ENCODE measurements around the gene PKP1. TPM values are rescaled to one million over a fixed set of nuclear protein-coding genes. Genes with fewer than 3 reads are reported as not detected.

PKP1 gene
- total RNA-seq, 1 donor from 2014 or later, result 58.1 TPM

DNA sequence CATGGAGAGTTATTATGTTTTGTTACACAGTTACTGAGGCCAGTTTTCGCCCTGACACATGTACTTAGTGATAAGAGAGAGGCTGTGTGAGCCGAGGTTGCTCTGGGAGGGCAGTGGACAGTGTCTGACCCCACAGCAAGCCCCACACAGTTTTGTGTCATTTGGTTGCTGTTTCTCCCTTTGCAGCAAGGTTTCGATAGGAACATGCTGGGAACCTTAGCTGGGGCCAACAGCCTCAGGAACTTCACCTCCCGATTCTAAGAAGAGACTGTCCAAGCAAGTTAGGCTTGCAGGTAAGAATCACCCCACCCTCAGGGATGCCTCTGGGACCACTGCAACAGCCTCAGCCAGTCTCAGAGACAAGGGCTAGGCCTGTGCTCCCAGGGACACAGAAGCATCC is 45.3 kb downstream of the PKP1 start:
- DNase-seq (ENCODE audit: low spot score), result no peak

- no peak for DNase-seq (ENCODE audit: low spot score)
Measured at GRCh38 chr1:201329286-201329685, 46.0 kb downstream of the PKP1 start.

GRCh38 chr1:201329801-201330200 is 46.5 kb downstream of the PKP1 start:
- DNase-seq (ENCODE audit: low spot score), result no peak

- no peak for DNase-seq (ENCODE audit: low spot score)
Measured at GRCh38 chr1:201330541-201330940, 47.2 kb downstream of the PKP1 start.

DNA sequence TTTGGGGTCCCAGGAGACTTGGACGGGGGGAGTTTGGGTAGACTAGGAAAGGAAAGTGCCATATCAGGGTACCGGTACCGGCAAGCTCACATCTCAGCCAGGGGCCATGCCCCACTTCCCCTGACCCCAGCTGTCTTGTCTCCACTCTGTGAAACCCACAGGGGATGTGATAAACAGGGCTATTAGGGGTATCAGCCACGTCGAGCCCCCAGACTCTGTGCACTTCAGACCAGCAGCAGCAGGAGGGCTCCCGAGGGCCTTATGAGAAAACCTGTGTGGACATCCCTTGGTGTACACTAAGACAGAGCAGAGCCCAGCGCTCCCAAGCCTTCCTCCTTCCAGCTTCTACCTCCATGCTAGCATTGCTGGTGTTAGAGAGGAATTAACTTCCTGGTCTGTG is 47.9 kb downstream of the PKP1 start:
- DNase-seq (ENCODE audit: low spot score), result no peak

- no peak for DNase-seq (ENCODE audit: low spot score)
Measured at GRCh38 chr1:201332021-201332420, 48.7 kb downstream of the PKP1 start.

DNA sequence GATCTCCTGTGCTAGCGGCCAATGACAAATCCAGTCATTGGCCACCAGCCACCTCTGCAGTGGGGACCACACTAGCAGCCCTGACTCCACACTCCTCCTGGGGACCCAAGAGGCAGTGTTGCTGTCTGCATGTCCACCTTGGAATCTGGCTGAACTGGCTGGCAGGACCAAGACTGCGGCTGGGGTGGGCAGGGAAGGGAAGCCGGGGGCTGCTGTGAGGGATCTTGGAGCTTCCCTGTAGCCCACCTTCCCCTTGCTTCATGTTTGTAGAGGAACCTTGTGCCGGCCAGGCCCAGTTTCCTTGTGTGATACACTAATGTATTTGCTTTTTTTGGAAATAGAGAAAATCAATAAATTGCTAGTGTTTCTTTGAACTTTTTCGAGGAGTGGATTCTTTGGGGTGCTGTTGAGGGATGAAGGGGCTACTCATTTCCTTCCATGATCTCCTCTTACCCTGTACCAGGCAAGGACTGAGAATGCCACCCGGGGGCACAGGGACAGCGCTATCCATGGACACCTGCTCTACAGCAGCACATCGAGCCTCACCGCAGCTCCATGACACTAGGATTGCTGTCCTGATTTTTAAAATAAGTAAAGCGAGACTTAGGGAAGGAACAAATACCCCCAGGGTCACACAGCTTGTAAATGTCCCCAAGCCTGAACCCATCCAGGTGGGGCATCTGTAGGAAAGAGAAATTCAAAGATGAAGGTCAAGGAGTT is 49.5 kb downstream of the PKP1 start:
- DNase-seq (ENCODE audit: low spot score), result no peak

GRCh38 chr1:201334325-201335173 is 51.2 kb downstream of the PKP1 start:
- DNase-seq (ENCODE audit: low spot score), result no peak

GRCh38 chr1:201335174-201335870 is 52.0 kb downstream of the PKP1 start:
- DNase-seq (ENCODE audit: low spot score), result no peak

GRCh38 chr1:201335901-201336300 is 52.6 kb downstream of the PKP1 start:
- no peak for DNase-seq (ENCODE audit: low spot score)

GRCh38 chr1:201336711-201337450 is 53.6 kb downstream of the PKP1 start:
- DNase-seq (ENCODE audit: low spot score), result no peak

DNA sequence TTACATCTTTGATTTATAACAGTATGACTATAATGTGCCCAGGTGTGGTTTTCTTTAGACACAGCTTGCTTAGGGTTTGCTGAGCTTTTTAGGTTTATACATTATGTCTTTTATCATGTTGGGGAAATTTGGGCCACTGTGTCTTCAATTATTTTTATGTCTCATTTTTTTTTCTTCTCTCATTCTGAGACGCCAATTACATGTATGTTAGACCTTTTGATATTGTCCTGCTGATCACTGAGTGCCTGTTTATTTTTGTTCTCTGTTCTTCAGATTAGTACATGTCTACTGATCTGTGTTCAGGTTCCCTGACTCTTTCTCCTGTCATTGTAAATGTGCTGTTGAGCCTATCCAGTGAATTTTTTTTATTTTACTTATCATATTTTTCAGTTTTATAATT is 58.1 kb downstream of the PKP1 start:
- no peak for DNase-seq (ENCODE audit: low spot score)

- no peak for DNase-seq (ENCODE audit: low spot score)
Measured at GRCh38 chr1:201344206-201345080, 61.1 kb downstream of the PKP1 start.

DNA sequence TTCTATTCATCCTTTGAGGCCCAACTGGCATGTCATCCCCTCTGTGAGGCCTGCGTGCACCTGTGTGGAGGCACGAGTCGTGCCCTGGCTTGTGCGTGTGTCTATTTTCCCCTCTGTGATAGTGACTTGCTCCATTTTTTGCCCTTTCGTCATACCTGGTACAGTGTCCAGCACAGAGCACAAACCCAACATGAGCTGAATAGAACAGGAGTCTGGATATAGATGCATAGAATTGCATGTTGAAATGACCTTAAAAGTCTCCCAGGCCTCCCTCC is 61.7 kb downstream of the PKP1 start:
- no peak for DNase-seq (ENCODE audit: low spot score)

GRCh38 chr1:201346337-201346939 is 63.1 kb downstream of the PKP1 start:
- no peak for DNase-seq (ENCODE audit: low spot score)

- DNase-seq (ENCODE audit: low spot score), result no peak
Measured at GRCh38 chr1:201346987-201347386, 63.7 kb downstream of the PKP1 start.

DNA sequence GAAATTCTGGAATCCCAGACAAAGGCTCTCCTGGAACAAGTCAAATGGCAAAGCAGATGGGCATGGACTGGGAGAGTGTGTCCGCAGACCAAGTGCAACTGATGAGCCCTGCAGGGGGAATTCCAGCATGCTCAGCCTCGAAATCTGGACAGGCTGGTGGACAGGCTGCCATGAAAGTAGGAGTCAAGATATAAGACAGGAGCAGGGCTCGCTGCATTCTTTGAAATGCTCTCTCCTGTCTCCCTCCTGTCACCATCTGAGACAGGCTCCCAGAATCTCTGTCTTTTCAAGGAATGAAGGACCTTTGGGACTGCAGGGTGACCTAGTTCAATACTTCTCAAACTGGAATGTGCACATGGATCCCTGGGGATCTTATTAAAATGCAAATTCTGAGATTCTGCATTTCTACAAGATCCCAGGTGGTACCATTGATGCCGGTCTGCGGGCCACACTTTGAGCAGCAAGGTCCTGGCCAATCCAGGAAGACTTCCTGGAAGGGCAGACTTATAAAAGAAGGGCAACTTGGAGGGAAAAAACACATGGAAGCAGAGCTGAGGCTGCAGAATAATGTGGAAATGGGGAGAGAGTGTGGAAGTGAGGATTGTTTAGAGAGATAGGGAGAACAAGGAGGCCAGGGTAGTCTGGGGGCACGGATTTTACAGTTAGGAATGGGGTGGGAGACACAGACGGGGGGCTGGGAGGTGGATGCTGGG is 64.3 kb downstream of the PKP1 start:
- DNase-seq (ENCODE audit: low spot score), result no peak

- no peak for DNase-seq (ENCODE audit: low spot score)
Measured at GRCh38 chr1:201348211-201348566, 64.9 kb downstream of the PKP1 start.

DNA sequence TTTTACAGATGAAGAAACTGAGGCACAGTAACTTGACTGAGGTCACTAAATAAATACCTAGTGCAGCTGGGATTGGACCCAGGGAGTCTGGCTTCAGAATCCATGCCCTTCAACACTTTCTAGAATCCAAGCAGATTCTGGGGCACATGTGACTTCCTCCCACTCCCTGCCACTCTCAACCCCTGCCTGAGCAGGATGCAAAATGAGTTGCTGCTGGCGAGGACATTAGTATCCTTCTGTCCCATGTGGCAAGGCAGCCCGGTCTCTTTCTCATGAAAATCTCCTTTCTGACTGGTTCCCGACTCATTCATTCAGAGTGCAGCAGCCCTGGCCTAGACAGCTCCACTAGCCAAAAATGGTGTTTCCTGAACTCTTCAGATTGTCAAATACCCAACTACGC is 65.8 kb downstream of the PKP1 start:
- no peak for DNase-seq (ENCODE audit: low spot score)

DNA sequence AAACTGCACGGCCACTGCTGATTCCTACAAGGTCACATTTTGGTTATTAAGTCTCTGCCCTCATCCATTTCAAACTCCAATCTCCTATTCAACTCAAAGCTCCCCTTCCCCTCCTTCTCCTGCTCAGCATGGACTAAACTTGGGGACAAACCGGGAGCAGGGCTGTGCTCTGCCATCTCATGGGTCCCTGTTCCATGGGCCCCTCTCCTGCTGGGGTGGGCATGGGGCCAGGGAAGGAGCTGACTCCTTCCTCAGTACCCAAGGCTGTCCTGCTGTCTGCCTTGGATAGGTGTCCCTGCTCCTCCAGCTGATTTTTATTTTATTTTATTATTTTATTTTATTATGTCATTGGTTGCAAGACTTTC is 67.0 kb downstream of the PKP1 start:
- DNase-seq (ENCODE audit: low spot score), result no peak

Data from ureter (tissue), 1 donor.